Cardiac fibroblast (primary cell): ENCODE measurements around the gene SFSWAP.

Experiments
- DNase-seq, 2 donors: peaks; one replicate each; pipeline versions ENCODE4 v3.0.0 to v3.0.0-alpha.2; 2010; ENCODE audit warnings: low read depth in 2 of 2
- H3K4me3 ChIP-seq, 2 donors: replicated peaks in 1 of 2; 1 replicate in 1 of 2; 2 replicates in 1 of 2; pipeline ENCODE4 v1.5.1; 2011; ENCODE audit warnings: low read depth in 2 of 2, low read length in 2 of 2, mild to moderate bottlenecking in 2 of 2, moderate library complexity in 1 of 2
- TF ChIP-seq, protein P1 (sequence below): IDR thresholded peaks from one replicate; pipeline ENCODE4 v1.5.1; 2011; ENCODE audit warnings: low read depth, mild to moderate bottlenecking, low read length, inconsistent platforms

SFSWAP gene

DNA sequence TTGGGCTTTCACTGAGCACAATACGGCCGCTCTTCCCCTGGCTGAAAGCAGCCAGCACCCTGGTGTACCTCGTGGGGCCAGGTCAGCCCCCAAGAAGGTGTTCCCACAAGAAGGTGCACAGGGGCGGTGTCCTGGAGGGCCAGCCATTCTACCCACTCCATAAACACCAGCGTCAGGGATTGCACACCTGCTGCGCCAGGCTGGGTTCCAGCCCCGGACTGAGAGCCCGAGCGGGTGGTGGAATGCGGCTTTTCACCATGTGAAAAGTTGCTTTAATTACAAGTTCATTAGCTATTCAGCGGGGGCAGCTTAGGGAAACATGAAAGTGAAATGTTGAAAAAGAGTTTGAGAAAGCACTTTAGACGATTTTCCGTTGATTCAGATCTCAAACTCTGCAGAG, 99.8 kb downstream of the SFSWAP start:
- H3K4me3 ChIP-seq: no peak overlapping the region
- TF ChIP-seq, protein P1, sequence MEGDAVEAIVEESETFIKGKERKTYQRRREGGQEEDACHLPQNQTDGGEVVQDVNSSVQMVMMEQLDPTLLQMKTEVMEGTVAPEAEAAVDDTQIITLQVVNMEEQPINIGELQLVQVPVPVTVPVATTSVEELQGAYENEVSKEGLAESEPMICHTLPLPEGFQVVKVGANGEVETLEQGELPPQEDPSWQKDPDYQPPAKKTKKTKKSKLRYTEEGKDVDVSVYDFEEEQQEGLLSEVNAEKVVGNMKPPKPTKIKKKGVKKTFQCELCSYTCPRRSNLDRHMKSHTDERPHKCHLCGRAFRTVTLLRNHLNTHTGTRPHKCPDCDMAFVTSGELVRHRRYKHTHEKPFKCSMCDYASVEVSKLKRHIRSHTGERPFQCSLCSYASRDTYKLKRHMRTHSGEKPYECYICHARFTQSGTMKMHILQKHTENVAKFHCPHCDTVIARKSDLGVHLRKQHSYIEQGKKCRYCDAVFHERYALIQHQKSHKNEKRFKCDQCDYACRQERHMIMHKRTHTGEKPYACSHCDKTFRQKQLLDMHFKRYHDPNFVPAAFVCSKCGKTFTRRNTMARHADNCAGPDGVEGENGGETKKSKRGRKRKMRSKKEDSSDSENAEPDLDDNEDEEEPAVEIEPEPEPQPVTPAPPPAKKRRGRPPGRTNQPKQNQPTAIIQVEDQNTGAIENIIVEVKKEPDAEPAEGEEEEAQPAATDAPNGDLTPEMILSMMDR: no peak
- DNase-seq: no peak

DNA sequence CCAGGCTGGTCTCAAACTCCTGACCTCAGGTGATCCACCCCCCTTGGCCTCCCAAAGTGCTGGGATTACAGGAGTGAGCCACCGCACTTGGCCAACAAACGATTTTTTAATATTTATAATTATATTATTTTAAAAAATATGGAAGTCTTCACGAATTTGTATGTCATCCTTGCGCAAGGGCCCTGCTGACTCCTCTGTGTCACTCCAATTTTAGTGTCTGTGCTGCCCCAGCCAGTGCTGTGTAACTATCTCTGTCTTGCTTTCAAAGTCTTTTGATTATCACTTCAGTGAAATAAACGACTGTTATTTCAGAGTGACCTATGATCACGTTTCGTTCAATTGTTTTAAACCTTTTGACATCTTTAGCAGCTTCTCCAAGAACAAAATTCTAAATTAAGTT, 104.2 kb downstream of the SFSWAP start:
- no peak for DNase-seq
- no peak overlapping the region for H3K4me3 ChIP-seq
- TF ChIP-seq, protein P1: no peak

DNA sequence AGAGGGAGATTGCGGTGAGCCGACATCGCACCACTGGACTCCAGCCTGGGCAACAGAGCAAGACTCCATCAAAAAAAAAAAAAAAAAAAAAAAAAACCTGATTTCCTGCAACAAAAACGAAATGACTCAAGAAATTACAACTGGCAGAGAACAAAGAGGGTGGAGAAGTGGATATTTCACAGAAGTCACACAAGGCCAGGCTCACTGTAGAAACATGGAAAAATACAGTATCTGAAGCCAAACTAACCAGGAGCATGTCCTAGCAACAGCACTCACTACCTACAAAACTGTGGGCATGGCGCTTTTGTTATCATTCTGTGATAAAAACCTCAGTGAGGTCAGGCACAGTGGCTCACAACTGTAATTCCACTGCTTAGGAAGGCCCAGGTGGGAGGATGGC, 105.6 kb downstream of the SFSWAP start:
- no peak overlapping the region for H3K4me3 ChIP-seq
- TF ChIP-seq, protein P1: no peak
- DNase-seq: no peak

DNA sequence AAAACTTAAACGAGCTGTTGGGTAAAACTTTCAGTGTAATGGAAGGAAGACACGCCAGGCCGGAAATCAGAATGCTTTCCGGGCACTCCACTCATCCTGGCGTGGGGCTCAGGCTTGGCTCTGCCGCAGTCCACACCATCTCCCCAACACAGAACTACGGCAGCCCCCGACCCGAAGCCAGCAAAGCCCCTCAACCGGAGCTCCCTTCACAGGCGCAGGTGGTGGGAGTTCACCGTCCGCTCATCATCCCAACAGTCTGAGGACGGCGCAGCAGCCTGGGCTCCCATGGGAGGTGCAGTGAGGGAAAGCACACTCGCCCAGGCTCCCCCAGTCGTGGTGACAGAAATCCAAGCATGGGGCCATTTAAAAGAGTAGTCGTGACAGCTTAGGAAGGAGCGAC, 106.4 kb downstream of the SFSWAP start:
- TF ChIP-seq, protein P1: no peak
- H3K4me3 ChIP-seq: no peak overlapping the region
- no peak for DNase-seq

DNA sequence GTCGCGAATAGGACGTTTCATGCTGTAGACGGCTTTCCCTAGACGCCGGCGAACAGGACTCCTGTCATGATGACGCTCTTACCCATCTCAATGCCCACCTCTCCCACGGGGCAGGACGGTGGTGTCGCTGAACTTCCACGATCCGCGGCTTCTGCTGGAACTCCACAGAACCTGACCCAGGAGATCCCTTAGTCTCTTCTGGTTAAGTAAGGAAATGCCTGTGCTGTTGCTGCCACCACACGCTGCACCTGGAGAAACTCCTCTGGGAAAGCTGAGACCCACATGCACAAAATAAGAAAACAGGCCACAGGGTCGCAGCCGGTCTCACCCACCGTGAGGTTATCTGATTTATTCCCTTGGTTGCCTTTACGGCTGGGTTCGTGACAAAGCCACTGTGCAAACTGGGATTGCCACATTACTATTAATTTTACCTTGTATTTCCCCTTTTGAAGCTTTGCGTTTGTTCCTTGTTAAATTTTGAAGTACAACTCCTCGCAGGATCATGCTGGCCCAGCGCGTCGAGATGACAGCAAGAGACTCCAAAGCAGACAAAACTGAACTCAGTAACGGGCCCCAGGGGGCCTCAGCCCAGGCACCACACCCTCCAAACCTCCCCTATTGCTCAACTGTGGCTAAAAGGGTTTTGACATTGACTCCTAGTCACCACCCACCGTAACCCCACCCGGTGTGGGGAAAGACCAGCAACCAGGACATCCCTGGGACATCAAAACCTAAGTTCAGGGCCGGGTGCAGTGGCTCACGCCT, 108.1 kb downstream of the SFSWAP start:
- H3K4me3 ChIP-seq: no peak overlapping the region
- TF ChIP-seq, protein P1: no peak
- DNase-seq: no peak

DNA sequence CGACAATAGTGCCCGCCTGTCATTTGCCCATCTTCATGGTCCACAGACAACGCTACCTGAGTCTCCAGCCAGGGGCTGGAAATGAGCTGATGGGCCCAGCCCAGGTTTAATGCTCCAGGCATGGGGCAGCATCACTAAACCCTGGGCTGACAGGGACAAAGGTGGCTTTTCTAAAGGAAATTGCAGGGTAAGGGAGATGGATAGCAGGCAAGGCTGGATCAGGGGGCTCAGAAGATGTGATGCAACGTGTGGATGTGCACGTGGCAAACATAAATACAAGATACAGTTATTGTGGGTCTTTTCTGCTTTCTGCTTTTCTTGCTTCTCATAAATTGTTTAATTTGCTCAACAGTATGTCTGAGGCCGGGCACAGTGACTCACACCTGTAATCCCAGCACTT, 113.6 kb downstream of the SFSWAP start:
- no peak overlapping the region for H3K4me3 ChIP-seq
- TF ChIP-seq, protein P1: no peak
- DNase-seq: no peak
